CD4-positive, alpha-beta T cell treated with Interleukin-17A for 1 hour (primary cell): ENCODE results near the gene FAM187B.
A peak's percentile ranks its signal among the peaks of the same experiment; 100 is the strongest.
"Not testable (repeated sequence)": the region's sequence is repeated elsewhere in the genome, so short reads cannot be mapped to it uniquely, and the experiment has no call there.

Source experiments
- DNase-seq: peaks from one replicate; pipeline ENCODE4 v3.0.0-alpha.2; 2020

Gene FAM187B

DNA sequence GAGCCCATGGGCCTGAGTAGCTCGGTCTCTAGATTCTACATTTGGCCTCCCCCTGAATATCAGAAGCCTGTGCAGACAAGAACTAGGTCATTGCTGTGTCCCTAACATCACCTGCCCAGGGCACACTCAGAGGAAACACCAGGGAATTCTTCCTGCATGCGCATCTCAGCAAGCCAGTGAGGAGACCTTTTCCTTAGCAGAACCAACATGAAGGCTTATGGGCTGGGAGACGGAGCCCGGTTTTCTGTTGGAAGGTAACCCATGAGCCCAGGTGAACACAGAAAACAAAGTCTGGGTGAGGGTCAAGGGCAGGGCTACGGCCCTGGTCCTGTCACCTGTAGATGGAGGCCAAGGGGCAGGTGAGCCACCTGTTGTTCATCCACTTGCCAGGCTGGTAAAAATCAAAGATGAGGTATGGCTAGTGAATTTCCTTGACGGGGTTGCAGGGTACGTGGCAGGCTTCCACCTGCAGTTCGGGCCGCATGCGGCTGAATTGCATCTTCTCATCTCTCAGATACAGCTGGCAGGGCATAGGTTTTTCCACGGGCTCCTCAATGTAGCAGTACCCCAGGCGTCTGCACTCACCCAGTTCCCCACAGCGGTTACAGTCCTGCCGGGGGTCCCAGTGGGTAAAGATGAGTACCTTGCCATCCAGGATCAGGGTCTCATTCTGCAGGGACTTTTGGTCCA is 3.6 kb upstream of the FAM187B start:
- DNase-seq: no peak

DNA sequence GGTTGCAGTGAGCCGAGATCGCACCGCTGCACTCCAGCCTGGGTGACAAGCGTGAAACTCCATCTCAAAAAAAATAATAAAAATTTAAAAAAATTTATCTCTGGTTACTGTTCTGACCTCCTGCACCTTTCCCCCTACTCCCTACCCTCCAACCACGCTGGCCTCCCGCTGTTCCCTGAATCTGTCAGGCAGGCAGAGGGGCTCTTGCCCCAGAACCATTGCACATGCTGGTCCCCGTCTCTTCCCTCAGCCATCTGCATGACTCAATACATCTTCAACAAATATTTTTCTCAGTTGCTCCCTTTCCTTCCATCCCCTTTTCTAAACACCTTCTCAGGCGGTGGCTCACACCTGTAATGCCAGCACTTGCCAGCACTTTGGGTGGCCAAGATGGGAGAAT is 1.1 kb upstream of the FAM187B start:
- DNase-seq: no peak

DNA sequence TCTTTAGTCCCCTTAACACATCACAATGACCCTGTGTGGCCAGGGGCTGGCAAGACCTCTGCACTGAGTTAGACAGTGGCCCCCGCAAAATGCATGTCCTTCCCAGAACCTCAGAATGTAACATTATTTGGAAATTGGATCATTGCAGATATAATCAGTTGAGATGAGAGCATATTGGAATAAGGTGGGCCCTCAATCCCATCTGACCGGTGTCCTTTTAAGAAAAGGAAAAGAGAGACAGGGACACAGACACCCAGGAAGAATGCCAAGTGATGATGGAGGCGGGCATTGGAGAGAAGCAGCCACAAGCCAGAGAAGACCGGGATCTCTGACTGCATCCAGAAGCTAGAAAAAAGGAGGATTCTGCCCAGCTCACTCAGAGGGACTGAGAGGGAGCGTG is 1.8 kb downstream of the FAM187B start:
- no peak for DNase-seq

DNA sequence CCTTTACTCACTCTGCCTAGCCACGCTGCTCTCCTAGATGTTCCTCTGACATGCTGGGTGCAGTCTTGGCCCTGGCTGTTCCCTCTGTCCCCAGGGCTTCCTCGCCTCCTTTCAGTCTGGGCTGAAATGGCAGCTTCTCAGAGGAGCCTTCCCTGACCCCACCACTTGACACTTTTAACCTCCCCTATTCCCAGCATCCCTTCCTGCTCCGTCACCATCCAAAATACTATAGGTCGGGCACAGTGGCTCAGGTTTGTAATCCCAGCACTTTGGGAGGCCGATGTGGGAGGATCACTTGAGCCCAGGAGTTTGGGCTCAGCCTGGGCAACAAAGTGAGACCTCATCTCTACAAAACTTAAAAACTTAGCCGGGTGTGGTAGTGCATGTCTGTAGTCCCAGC is 2.6 kb downstream of the FAM187B start:
- DNase-seq: no peak

DNA sequence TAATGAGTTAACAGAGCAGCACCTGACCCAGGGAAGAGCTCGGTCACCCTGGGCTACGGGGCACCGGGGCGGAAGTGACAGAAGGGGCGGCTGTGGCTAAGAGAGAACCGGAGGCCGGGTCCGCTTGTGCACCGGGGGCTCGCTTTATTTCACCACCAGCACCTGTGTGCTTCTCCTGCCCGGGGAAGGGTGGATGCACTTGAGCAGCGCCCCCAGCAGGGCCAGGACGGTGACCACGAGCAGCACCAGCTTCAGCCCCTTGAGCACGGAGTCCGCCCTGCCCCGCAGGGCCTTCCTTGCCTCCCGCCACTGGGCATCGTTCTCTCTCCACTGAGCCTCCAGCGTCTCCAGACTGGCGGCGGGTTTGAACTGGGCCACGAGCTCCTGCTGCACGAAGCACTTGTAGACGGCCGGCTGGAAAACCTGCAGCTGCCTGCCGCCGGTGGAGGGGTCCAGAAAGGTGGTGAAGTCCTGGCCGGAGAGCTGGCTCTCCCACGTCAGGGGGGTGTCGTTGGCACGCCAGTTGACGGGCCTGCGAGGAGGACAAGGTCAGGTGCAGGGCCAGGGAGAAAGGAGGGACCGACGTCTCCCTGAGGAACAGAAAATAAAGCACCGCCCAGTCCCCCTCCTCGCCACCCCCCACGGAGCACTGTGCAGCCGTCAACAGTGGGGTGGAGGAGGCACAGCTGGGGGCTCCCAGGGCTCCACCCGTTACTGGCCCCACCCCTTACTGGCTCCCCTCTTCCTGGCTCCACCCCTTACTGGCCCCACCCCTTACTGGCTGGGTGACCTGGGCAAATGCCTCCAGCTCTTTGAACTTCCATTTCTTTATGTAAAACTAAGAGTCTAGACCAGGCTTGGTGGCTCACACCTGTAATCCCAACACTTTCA is 3.6 kb downstream of the FAM187B start:
- DNase-seq: no peak

DNA sequence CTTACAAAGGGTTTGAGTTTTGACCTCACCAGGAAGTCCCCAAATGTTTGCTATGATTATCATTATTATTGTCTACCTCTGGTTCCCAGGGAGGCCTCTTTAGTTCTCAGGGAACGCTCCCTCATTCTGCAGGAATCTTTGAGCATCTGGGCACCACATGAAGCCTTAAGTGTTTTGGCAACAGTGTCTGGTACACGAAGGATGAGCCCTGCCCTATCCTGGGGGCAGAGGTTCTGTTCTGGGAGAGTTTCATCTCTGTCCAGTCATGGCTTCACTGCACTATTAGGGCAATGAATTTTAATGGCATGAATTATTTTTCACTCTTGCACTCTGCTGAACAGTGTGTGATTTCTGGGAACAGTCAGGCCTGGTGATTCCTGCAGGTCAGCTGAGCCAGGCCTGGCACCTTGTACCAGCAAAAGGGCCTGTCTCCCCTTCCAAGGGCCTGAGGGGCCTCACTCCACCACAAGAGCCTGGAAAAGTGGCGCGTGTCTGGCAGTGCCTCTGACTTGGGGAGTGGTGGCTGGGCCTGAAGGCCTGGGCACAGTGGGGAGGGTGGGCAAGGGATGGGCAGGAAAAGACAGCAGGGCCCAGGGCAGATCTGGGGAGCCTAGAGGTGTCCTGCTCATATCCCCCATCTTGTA is 4.6 kb downstream of the FAM187B start:
- DNase-seq: no peak

DNA sequence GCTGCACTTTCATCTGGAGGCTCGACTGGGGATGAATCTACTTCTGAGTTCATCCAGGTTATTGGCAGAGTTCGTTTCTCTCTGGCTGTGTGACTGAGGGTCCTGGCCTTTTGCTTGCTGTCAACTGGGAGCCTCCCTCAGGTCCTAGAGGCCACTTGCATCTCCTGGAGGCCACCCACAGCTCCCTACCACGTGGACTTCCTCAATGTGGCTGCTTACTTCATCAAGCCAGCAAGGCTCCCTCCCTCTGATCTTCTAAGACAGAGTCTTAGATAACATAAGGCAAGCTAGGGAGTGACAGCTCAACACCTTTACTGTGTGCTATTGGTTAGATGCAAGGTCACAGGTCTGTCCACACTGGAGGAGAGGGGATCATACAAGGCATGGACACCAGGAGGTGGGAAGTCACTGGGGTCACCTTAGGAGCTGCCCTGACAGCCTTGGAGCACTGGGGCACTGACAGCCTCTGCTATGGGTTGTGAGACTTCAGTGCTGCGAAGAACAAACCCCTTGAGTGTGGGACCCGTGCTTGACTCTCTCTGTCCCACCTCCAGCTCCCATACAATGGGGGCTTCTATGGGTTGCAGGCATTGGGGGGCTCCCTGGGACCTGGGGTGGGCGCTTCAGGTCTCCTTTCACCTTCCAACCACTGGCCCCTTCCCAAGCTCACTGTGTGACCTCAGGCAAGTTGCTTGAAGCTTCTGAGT is 5.3 kb downstream of the FAM187B start:
- DNase-seq: no peak

DNA sequence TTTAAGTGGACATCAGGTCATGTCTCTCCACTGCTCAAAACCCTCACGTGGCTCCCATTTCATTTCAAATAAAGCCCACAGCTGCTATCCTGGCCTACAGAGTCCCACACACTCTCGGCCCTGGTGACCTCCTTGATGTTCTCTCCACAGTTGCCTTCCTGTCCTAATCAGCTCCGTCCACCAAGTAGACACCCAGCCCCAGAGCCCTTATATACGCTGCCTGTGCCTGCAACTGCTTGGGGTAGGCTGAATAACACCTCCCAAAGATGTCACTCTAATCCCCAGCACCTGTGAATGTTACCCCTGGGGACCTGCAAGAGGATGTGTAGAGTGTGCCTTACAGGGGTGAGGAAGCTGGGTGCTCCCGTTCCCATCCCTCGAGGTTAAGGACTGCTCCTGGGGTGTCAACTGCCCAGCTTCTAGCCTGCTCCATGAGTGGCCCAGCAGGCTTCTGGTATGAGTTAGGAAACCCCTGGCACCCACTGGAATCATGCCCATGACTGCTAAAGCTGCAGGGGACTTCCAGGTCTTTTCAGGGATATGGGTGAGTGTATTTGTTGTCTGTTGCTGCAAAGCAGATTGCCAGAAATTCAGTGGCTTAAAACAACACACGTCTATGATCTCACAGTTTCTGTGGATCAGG is 6.0 kb downstream of the FAM187B start:
- DNase-seq: no peak

DNA sequence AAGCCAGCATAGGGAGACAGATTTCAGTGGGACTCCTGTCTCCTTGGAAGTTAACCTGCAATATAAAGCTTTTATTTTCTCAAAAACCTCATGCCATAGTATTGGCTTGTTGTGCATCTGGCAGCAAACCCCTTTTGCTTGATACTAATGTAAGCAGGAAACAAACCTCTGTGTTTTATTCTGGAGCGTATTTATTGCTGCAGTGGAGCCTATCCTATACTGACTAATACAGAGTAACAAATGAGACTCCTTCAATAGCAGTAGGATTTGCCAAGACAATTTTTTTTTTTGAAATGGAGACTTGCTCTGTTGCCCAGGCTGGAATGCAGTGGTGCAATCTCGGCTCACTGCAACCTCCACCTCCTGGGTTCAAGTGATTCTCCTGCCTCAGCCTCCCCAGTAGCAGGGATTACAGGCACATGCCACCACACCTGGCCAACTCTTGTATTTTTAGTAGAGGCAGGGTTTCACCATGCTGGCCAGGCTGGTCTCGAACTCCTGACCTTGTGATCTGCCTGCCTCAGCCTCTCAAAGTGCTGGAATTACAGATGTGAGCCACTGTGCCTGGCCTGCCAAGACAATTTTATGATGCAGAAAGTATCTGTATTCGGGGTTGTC is 7.5 kb downstream of the FAM187B start:
- DNase-seq: not testable (repeated sequence)

DNA sequence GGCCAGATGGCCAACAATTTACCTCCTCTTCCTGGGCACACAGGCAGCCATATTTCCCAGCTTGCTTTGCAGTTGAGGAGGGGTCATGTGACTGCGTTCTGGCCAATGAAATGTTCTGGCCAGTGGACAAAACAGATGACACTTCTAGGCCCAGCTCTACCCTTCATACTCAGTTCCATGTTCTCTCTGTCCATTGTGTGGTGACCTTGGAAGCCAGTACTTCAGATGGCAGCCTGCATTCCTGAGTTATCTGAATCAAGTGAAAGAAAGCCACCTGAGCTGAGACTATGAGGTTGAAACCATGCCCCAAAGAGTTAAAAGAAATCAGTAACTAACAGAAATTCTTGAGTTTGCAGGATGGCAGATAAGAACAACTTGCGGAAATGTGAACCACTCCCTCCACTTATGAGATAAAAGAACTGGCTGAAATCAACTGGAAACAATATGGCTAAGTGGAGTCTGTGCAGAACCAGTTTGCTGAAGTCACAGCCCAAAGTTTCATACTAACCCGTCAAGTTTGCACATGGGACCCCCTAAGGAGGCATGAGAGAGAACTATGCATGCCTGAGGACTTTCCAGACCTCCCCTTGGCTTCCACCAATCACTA is 8.1 kb downstream of the FAM187B start:
- DNase-seq: no peak

DNA sequence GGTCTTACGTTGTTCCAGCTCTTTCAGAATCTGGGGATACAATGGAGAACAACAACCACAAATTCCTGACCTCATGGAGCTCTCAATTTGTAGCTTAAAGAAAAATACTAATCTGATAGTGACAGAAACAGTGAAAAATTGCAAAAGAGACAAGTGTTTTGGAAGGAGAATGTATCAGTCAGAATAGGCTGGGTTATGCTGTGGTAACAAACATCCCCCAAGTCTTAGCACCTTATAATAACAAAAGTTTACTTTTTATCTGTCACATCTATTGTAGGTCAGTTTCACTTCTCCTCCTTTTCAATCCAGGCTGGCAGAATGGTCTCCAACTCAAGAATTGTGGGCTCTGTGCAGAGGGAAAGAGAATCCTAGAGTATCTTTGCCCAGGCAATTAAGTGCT is 9.5 kb downstream of the FAM187B start:
- no peak for DNase-seq

DNA sequence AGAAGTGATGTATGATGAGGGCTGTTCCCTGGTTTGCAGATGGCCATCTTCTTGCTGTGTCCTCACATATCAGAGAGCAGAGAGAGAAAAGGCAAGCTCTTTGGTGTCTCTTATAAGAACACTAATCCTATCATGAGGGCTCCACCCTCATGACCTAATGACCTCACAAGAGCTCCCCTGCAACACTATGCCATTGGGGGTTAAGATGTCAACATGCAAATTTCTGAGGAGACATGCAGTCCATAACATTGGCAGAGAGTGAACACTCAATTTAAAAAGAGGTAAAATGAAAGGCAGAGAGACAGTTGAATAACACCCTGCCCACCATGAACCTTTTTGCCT is 10.9 kb downstream of the FAM187B start:
- DNase-seq: no peak

DNA sequence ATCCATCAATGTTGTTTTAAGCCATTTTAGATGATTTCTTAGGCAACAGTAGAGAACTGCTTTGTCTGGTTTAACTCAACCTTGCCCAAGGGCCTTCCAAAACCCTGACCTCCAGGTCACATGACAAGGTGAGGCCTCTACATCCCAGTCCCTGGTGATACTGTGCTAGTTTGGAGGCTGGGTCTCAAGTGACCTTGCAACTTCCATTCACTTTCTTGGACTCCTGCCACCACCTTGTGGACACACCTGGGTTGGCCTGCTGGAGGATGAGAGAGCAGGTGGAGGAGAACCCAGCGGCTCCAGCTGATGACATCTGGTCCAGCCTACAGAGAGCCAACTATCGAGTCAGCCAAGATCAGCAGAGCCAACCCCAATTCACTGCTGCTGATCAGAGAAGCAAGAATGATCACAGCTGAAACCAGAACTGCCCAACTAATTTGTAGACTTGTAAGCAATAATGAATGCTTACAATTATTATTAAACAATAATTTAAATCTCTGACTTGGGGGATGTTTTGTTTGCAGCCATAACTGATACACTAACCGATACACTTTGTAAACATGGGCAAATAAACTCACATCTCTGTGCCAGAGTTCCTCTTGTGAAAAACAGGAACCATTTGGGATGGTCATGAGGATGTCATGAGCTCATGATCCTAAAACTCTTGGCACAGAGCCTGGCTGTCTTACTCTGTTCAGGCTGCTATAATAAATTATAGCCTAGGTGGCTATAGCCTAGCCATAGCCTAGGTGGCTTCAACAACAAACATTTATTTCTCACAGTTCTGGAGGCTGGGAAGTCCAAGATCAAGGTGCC is 11.5 kb downstream of the FAM187B start:
- DNase-seq: peak; percentile 70

DNA sequence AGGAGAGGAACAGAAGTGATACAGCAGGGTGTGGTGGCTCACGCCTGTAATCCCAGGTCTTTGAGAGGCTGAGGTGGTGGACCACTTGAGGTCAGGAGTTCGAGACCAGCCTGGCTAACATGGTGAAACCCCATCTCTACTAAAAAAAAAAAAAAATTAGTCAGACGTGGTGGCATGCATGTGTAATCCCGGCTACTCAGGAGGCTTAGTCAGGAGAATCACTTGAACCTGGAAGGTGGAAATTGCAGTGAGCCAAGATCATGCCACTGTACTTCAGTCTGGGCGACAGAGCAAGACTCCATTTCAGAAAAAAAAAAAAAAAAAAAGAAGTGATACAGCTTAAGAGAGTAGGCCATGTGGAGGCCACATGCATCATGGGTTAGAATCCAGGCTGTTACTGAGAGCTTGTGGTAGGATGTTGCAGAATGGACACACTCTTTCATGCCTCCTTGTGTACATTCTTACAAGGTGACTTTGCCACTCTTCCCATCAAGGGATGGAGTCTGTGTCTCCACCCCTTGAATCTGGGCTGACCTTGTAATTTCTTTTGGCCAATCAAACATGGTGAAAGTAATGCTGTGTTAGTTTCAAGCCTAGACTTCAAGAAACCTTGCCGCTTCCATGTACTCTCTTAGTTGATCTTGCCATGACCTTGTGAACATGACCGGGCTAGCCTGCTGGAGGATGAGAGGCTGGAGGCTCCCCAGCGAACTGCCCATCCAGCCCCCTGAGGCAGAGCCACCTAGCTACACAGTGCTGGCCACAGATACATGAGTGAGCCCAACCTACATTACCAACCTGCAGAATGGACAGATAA is 12.3 kb downstream of the FAM187B start:
- no peak for DNase-seq

DNA sequence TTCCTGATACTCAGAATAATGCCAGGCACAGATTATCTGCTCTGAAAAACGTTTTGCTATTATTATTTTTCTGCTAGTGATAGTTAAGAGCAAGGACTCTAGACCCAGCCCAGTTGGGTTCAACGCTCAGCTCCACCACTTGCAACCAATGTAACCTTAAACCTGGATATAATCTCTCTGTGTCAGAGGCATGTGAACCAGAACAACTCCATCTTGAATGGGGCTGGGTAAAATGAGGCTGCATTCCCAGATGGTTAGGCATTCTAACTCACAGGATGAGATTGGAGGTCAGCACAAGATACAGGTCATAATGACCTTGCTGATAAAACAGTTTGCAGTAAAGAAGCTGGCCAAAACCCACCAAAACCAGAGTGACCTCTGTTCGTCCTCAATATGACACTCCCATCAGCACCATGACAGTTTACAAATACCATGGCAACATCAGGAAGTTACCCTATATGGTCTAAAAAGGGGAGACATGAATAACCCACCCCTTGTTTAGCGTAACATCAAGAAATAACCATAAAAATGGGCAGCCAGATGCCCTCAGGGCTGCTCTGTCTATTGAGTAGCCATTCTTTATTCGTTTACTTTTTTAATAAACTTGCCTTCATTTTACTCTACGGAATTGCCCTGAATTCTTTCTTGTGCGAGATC is 13.6 kb downstream of the FAM187B start:
- DNase-seq: peak; percentile 16

DNA sequence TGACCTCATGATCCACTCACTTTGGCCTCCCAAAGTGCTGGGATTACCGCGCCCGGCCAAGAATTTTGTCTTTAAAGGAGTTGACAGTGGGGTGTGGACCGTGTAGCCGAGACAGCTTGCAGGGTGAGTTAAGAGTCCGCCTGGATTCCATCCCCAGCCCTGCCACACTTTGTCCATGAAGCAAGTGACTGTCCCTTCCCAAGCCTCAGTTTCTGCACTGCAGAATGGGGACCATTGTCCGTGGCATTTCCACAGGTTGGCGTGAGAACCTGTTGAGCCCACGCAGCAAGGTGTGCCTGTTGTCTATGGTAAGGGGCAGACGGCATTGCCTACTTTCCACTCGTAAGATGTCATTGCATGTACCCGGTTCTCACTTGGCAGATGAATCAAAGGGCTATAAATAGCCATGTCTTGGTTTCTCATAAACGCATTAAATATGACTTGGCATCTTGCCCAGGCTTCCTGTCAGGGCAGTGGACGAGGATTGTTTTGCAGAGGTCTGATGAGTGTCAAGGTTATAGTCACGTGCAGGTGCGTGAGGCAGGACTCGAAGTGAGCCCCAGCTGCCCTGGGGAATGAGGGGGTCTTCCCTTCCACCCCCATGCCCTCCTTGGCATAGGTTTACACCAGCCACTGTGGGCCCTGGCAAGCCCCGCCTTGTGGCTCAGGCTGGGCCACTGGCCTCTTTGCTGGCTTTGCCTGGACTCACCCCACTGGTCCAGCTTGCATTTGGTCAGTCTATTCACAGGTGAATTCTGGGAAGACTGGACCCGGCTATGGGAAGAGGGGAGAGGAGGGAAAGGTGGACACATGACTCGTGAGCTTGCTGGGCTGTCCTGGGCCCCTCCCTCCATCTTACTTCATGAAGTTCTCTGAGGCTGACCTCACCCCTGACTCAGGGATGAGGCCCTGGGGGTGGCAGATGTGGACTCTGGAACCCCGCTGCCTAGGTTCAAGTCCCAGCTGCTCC is 14.6 kb downstream of the FAM187B start:
- DNase-seq: peak; percentile 97

DNA sequence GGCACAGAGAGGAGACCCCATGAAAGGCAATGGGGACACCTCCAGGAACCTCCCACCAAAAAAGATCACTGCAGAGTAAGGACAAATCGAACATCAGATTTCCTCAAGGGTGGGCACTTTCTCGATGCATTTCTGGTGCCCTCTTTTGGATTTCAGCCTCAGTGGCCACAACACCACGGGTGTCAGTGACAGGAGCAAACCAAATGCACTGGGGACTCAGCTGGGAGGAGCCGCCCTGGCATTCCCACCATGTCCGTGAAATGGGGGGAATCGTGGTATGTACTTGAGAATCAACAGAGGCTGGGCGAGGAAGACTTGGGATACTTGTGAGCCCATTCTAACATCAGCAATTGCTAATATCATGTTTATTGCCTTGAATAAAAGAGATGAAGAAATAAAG is 16.3 kb downstream of the FAM187B start:
- no peak for DNase-seq

DNA sequence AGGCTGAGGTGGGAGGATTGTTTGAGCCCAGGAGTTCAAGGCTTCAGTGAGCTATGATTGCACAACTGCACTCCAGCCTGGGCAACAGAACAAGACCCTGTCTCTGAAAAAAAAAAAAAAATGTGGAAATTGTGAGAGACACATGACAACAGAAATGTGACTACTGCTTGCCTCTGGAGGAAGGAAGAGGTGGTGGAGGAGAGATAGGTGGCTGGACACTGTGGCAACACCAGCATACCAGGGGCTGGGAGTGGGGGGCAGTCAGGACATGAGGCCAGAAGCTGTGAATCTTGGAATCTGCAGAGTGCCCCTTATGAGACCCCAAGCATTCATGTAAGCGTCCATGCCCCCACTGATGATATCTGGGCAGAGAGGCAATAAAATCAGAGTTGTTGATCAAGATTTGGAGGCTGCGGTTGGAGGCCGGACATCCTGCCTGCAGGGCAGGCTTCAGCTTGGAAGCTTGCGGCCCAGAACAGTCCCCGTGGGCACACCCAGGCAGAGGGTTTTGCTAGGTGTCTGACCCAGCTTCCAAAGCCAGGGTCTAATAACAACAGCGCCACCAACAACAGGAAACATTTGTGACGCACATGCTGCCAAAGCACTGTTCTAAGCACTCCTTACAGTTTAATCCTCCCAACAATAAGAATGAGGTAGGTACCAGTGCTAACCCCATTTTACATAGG is 16.9 kb downstream of the FAM187B start:
- peak; percentile 96 for DNase-seq
